Amniotic epithelial cell (primary cell): ENCODE measurements around the gene SPINT1.
A peak's percentile ranks its signal among the peaks of the same experiment; 100 is the strongest.
"Not testable (repeated sequence)": the region's sequence is repeated elsewhere in the genome, so short reads cannot be mapped to it uniquely, and the experiment has no call there.

ENCODE experiments used
- DNase-seq: peaks from one replicate; pipeline ENCODE4 v3.0.0-alpha.2; 2010; ENCODE audit warnings: low read depth

The SPINT1 gene

GRCh38 chr15:40858706-40859105 is 14.9 kb downstream of the SPINT1 start:
- no peak for DNase-seq

- DNase-seq: peak; percentile 74
Measured at GRCh38 chr15:40859206-40859851, 15.5 kb downstream of the SPINT1 start.

- DNase-seq: not testable (repeated sequence)
Measured at GRCh38 chr15:40861147-40861546, 17.3 kb downstream of the SPINT1 start.

- no peak for DNase-seq
Measured at GRCh38 chr15:40863660-40864270, 19.9 kb downstream of the SPINT1 start.

- DNase-seq: no peak
Measured at GRCh38 chr15:40867199-40867598, 23.4 kb downstream of the SPINT1 start.

GRCh38 chr15:40869686-40870085 is 25.8 kb downstream of the SPINT1 start:
- no peak for DNase-seq

- DNase-seq: no peak
Measured at GRCh38 chr15:40870716-40871115, 26.9 kb downstream of the SPINT1 start.

GRCh38 chr15:40871749-40872617 is 28.1 kb downstream of the SPINT1 start:
- no peak for DNase-seq

GRCh38 chr15:40872791-40873693 is 29.2 kb downstream of the SPINT1 start:
- no peak for DNase-seq

GRCh38 chr15:40873694-40874561 is 30.1 kb downstream of the SPINT1 start, which contains the start of gene RHOV:
Gene RHOV (minus strand): TSS chr15:40874234. CDS start chr15:40874139, 95 bp downstream.
- DNase-seq: no peak

GRCh38 chr15:40875991-40876730 is 32.3 kb downstream of the SPINT1 start:
- peak; percentile 41 for DNase-seq

- DNase-seq: peak; percentile 55
Measured at GRCh38 chr15:40877694-40878093, 33.8 kb downstream of the SPINT1 start.

GRCh38 chr15:40878785-40879184 is 34.9 kb downstream of the SPINT1 start:
- DNase-seq: peak; percentile 48

GRCh38 chr15:40879609-40880008 is 35.8 kb downstream of the SPINT1 start:
- no peak for DNase-seq

GRCh38 chr15:40881351-40881750 is 37.5 kb downstream of the SPINT1 start:
- no peak for DNase-seq

GRCh38 chr15:40886586-40886985 is 42.7 kb downstream of the SPINT1 start:
- no peak for DNase-seq

- DNase-seq: no peak
Measured at GRCh38 chr15:40889112-40889511, 45.3 kb downstream of the SPINT1 start.

GRCh38 chr15:40891138-40891537 is 47.3 kb downstream of the SPINT1 start:
- no peak for DNase-seq

- DNase-seq: peak; percentile 43
Measured at GRCh38 chr15:40891810-40892446, 48.1 kb downstream of the SPINT1 start.
